Ammon's horn (tissue), 1 donor: ENCODE results near the gene CYTH2.

Experiments used
- DNase-seq: peaks from one replicate; pipeline ENCODE4 v3.0.0-alpha.2; 2016; ENCODE audit warnings: low spot score

Gene CYTH2

GRCh38 chr19:48493718-48494401, 24.7 kb downstream of the CYTH2 start:
- no peak for DNase-seq

GRCh38 chr19:48495396-48495795, 26.2 kb downstream of the CYTH2 start:
- peak; percentile 32 for DNase-seq

- no peak for DNase-seq
Observed at GRCh38 chr19:48496959-48497727, 28.0 kb downstream of the CYTH2 start.

- DNase-seq: no peak
Observed at GRCh38 chr19:48497728-48498594, 28.8 kb downstream of the CYTH2 start.

- DNase-seq: no peak
Observed at GRCh38 chr19:48498595-48499311, 29.6 kb downstream of the CYTH2 start.

GRCh38 chr19:48499316-48500090, 30.3 kb downstream of the CYTH2 start:
- DNase-seq: no peak

- no peak for DNase-seq
Observed at GRCh38 chr19:48500830-48501493, 31.8 kb downstream of the CYTH2 start.

- DNase-seq: peak; percentile 67
Observed at GRCh38 chr19:48501494-48502349, 32.6 kb downstream of the CYTH2 start.

- no peak for DNase-seq
Observed at GRCh38 chr19:48502350-48503018, 33.3 kb downstream of the CYTH2 start.

GRCh38 chr19:48506138-48506733, 37.1 kb downstream of the CYTH2 start:
- DNase-seq: no peak

GRCh38 chr19:48507911-48508439, 38.8 kb downstream of the CYTH2 start:
- no peak for DNase-seq

GRCh38 chr19:48508729-48509411, 39.7 kb downstream of the CYTH2 start:
- no peak for DNase-seq

- peak; percentile 73 for DNase-seq
Observed at GRCh38 chr19:48509467-48510194, 40.5 kb downstream of the CYTH2 start.

GRCh38 chr19:48510421-48511268, 41.5 kb downstream of the CYTH2 start:
- peak; percentile 92 for DNase-seq

- DNase-seq: no peak
Observed at GRCh38 chr19:48511321-48511731, 42.2 kb downstream of the CYTH2 start.
